ENCODE data around the gene AGPAT2. TPM values are rescaled to one million over a fixed set of nuclear protein-coding genes. Genes with fewer than 3 reads are reported as not detected.

AGPAT2 gene
- total RNA-seq, 1 experiment from 2014 or later: 77.9 TPM

DNA sequence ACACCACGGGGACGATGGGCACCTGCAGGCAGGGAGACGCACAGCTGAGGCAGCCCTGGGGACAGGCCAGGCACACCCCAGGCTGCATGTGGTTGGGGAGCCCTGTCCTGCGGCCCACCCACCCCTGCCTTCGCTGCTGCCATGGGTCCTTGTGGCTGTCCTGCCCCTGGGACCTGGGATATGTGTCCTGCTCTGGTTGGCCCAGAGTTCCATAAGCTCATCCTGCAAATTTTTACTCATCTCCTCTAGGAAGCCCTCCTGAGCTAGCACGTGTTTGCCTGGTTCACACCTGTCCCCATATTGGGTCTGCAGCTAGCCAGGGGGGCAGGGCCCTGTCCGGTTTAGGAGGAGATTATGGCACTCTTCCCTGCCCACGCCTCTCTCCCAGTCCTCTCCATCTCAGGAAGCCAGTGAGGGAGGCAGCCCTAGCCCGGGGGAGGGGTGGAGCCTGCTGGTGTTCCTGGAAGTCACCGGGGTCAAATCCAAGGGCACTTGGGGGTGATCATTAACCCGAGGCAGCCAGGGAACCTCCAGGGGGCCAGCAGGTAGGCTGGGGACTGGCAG is 12.4 kb downstream of the AGPAT2 start:
- Histone ChIP-seq H3K4me3 (ENCODE audit: low read depth in 2 of 2, low read length in 2 of 2) (no peak overlapping the region), H3K4me1 (ENCODE audit: control insufficient read depth, insufficient read depth, low read length) (peaks cover 29% of the 10 kb centered on the region), H3K9me3 (ENCODE audit: control insufficient read depth, insufficient read depth, low read depth, low read length) (no peaks in the 10 kb centered on the region), H3K27me3 (ENCODE audit: control insufficient read depth, insufficient read depth, low read length) (no peaks in the 10 kb centered on the region), H3K27ac (ENCODE audit: low read length) (no peak overlapping the region), H3K36me3 (ENCODE audit: control insufficient read depth, insufficient read depth, low read length) (no peaks in the 10 kb centered on the region)
- DNase-seq (ENCODE audit: low read depth, low spot score): no peak
- ATAC-seq: no peak
- CTCF ChIA-PET: no interaction called here
- no TSS peak for BruUV-seq (replicated peaks)
- TF ChIP-seq SIN3A (IDR thresholded peaks at IDR 0.05; ENCODE audit: borderline replicate concordance, insufficient read depth, low read depth, low read length): no peak
- TF ChIP-seq, protein P1, sequence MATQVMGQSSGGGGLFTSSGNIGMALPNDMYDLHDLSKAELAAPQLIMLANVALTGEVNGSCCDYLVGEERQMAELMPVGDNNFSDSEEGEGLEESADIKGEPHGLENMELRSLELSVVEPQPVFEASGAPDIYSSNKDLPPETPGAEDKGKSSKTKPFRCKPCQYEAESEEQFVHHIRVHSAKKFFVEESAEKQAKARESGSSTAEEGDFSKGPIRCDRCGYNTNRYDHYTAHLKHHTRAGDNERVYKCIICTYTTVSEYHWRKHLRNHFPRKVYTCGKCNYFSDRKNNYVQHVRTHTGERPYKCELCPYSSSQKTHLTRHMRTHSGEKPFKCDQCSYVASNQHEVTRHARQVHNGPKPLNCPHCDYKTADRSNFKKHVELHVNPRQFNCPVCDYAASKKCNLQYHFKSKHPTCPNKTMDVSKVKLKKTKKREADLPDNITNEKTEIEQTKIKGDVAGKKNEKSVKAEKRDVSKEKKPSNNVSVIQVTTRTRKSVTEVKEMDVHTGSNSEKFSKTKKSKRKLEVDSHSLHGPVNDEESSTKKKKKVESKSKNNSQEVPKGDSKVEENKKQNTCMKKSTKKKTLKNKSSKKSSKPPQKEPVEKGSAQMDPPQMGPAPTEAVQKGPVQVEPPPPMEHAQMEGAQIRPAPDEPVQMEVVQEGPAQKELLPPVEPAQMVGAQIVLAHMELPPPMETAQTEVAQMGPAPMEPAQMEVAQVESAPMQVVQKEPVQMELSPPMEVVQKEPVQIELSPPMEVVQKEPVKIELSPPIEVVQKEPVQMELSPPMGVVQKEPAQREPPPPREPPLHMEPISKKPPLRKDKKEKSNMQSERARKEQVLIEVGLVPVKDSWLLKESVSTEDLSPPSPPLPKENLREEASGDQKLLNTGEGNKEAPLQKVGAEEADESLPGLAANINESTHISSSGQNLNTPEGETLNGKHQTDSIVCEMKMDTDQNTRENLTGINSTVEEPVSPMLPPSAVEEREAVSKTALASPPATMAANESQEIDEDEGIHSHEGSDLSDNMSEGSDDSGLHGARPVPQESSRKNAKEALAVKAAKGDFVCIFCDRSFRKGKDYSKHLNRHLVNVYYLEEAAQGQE (IDR thresholded peaks at IDR 0.05; ENCODE audit: insufficient read depth in 1 of 2, low read depth in 2 of 2, low read length in 1 of 2): no peak
- TF ChIP-seq, protein P2, sequence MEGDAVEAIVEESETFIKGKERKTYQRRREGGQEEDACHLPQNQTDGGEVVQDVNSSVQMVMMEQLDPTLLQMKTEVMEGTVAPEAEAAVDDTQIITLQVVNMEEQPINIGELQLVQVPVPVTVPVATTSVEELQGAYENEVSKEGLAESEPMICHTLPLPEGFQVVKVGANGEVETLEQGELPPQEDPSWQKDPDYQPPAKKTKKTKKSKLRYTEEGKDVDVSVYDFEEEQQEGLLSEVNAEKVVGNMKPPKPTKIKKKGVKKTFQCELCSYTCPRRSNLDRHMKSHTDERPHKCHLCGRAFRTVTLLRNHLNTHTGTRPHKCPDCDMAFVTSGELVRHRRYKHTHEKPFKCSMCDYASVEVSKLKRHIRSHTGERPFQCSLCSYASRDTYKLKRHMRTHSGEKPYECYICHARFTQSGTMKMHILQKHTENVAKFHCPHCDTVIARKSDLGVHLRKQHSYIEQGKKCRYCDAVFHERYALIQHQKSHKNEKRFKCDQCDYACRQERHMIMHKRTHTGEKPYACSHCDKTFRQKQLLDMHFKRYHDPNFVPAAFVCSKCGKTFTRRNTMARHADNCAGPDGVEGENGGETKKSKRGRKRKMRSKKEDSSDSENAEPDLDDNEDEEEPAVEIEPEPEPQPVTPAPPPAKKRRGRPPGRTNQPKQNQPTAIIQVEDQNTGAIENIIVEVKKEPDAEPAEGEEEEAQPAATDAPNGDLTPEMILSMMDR (IDR thresholded peaks at IDR 0.05): no peak
- no peak for TF ChIP-seq TCF7L2 (IDR thresholded peaks at IDR 0.05; ENCODE audit: low read depth, low read length)
- no peak for TF ChIP-seq POLR2AphosphoS5 (IDR thresholded peaks at IDR 0.05; ENCODE audit: low read depth, low read length)
- in situ Hi-C loops (cut with HindIII; ENCODE audit: low pct_unique_long_range_greater_than_20kb, low sequenced_read_pairs): no loop called here
- POLR2A ChIA-PET: no interaction called here
- intact Hi-C loops (cut with micrococcal nuclease; ENCODE audit: unreplicated experiment): no loop called here

DNA sequence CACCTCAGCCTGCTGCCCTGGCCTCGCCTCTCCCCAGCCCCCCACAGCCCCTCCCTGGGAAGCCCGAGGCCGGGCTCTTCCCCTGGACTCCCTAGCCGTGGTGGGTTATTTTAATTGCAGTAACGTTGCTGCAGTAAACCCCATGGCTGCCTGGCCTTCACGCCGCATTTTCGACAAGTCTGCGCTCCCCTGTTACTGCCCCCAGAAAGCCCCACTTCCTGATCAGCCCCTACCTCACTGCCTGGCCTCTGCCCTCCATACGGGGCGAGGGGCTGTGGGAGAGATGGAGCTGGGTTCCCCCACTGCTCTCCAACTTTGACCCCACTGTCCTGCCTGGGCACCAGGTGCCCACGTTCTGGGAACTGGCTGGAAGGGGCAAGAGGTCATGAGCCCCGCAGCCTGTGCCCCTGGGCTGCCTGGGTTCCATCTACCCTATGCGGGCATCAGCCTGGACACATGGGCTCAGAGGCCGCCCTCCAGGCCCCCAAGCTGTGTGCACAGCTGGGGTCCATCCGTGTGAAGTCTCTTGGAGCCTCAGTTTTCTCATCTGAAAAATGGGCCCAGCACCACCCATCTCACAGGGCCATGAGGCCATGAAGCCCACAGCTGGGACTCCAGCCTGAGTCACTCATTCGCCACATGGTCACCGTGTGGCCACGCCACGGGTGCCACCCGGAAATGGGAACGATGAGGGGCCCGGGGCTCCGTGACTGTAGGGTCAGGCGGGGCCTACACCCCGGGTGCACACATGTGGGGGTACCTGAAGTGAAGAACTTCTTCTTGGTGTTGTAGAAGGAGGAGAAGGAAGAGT is 13.1 kb downstream of the AGPAT2 start:
- Histone ChIP-seq H3K9me3 (ENCODE audit: control insufficient read depth, insufficient read depth, low read depth, low read length) (no peaks in the 10 kb centered on the region), H3K4me1 (ENCODE audit: control insufficient read depth, insufficient read depth, low read length) (peaks cover 35% of the 10 kb centered on the region), H3K4me3 (ENCODE audit: low read depth in 2 of 2, low read length in 2 of 2) (no peak overlapping the region), H3K27ac (ENCODE audit: low read length) (no peak overlapping the region), H3K36me3 (ENCODE audit: control insufficient read depth, insufficient read depth, low read length) (no peaks in the 10 kb centered on the region), H3K27me3 (ENCODE audit: control insufficient read depth, insufficient read depth, low read length) (no peaks in the 10 kb centered on the region)
- no TSS peak for BruUV-seq (replicated peaks)
- intact Hi-C loops (cut with micrococcal nuclease; ENCODE audit: unreplicated experiment) (no loop called here), in situ Hi-C loops (cut with HindIII; ENCODE audit: low pct_unique_long_range_greater_than_20kb, low sequenced_read_pairs) (no loop called here)
- CTCF ChIA-PET: no interaction called here
- ATAC-seq (no peak), DNase-seq (ENCODE audit: low read depth, low spot score) (no peak)
- no peak for TF ChIP-seq TCF7L2 (IDR thresholded peaks at IDR 0.05; ENCODE audit: low read depth, low read length)
- POLR2A ChIA-PET: no interaction called here
